ENCODE data around the gene SAP25.

SAP25 gene

DNA sequence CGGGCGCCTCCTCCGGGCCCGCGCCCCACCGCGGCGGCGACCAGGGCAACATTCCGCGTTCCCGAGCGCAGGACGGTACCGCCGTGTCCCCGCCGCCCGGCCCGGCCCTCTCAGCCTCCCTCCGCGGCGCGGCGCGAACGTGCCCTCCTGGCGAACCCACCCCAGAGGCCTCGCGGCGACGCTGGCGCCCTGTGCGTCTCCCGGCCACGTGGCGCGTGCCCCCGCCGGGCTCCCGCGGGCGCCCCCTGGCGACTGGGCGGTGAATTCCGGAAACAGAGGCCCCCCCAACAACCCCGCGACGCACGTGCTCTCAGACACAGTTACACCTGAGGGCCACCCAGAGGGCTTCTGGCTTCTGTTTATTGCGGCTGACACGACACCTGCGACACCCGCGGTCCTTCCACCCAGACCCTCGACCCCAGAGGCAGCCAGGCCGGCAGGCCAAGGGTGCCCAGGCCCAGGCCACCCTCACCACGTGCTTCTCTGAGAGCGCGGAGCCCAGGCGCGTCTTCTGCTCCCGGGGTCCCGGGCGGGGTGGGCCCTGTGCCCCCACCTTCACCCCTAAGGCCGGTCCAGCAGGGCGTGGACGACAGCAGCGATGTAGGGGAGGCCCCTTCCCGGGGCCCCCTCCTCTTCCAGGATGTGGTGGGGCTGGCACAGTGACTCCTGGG is at the start of gene SAP25:
Gene SAP25, minus strand, starts transcription at position 210 of the 671 bp plus-strand sequence. Its CDS starts 158 bp downstream, at position 52.
- Histone ChIP-seq H3K4me3 (ENCODE audit: low read depth in 1 of 2, low read length in 2 of 2) (no peak within 1 kb of the TSS), H3K27me3 (ENCODE audit: control insufficient read depth in 1 of 2, insufficient read depth in 2 of 2, low read length in 2 of 2) (peaks cover 0 to 39% of the 10 kb centered on the region in 2 donors), H3K27ac (ENCODE audit: low read depth, low read length) (no peak within 1 kb of the TSS), H3K4me1 (ENCODE audit: insufficient read depth, low read length) (no peaks in the 10 kb centered on the region), H3K36me3 (ENCODE audit: insufficient read depth, low read length) (peaks cover 37% of the 10 kb centered on the region), H3K9me3 (ENCODE audit: low read length) (no peaks in the 10 kb centered on the region), H3K9ac (ENCODE audit: low read length) (no peak within 1 kb of the TSS)

DNA sequence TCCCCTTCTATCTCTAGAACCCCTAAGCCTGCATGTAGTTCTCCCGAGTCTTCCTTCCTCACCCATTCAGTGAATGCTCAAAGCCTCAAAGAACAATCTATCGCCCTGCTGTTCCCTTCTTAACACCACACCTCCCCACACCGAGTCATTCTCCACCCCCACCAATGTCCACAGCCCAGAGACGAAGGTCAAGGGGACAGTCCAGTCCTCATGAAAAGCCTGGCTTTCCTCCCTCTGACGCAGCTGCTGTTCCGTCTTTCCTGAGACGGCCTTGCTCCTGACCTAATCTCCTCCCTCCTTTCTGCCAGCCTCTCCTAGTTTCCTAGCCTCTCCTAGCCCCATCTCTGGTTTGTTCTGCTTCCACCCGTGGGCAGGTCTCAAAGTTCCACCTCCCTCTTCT is 47.9 kb upstream of the SAP25 start:
- Histone ChIP-seq H3K9ac (ENCODE audit: low read length) (no peak overlapping the region), H3K4me3 (ENCODE audit: low read depth in 1 of 2, low read length in 2 of 2) (no peak overlapping the region), H3K4me1 (ENCODE audit: insufficient read depth, low read length) (no peaks in the 10 kb centered on the region), H3K27ac (ENCODE audit: low read depth, low read length) (no peak overlapping the region), H3K27me3 (ENCODE audit: control insufficient read depth in 1 of 2, insufficient read depth in 2 of 2, low read length in 2 of 2) (peaks cover 0 to 1% of the 10 kb centered on the region in 2 donors), H3K36me3 (ENCODE audit: insufficient read depth, low read length) (peaks cover 4% of the 10 kb centered on the region), H3K9me3 (ENCODE audit: low read length) (no peaks in the 10 kb centered on the region)

DNA sequence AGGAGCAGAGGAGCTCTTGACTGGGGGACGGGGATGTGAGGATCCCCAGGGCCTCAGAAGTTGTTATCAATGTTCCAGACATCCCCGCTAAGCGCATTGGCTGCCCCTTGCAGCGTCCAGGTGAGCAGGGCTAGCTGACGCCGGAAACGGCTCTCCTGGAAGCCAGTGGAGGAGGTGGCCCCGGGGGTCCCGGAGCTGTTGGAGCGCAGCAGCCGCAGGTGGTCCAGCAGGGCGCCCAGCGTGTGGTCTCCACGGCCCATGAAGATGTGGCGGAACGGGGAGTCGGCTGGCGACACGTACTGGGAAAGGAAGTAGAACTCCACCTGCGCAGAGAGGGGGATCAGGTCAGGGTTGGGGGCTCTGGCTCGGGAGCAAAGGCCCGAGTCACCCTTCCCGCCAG is 47.1 kb upstream of the SAP25 start:
- Histone ChIP-seq H3K27ac (ENCODE audit: low read depth, low read length) (no peak overlapping the region), H3K9me3 (ENCODE audit: low read length) (no peaks in the 10 kb centered on the region), H3K36me3 (ENCODE audit: insufficient read depth, low read length) (peaks cover 5% of the 10 kb centered on the region), H3K4me3 (ENCODE audit: low read depth in 1 of 2, low read length in 2 of 2) (no peak overlapping the region), H3K4me1 (ENCODE audit: insufficient read depth, low read length) (no peaks in the 10 kb centered on the region), H3K9ac (ENCODE audit: low read length) (no peak overlapping the region), H3K27me3 (ENCODE audit: control insufficient read depth in 1 of 2, insufficient read depth in 2 of 2, low read length in 2 of 2) (no peaks in the 10 kb centered on the region)

DNA sequence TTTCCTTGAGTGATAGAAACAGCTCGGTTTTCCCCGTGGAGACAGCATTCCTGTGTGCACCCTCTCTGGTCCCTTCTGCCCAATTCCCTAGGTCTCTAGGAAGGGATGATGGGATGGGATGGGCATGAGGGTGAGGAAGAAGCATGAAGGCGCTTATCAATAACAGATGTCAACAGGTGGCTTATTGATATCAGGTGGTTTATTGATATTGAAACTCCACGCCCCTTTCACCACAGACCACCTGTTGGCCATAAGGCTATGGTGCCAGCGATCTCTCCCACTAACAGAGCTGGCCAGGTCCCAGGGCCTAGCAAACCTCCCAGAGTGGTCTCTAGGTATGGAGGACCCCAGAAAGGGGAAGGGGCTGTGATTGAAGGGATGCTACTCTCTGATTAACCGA is 46.5 kb upstream of the SAP25 start:
- no peak overlapping the region for H3K27ac ChIP-seq (ENCODE audit: low read depth, low read length)
- no peaks in the 10 kb centered on the region for H3K27me3 ChIP-seq (ENCODE audit: control insufficient read depth in 1 of 2, insufficient read depth in 2 of 2, low read length in 2 of 2)
- H3K9ac ChIP-seq (ENCODE audit: low read length): no peak overlapping the region
- no peak overlapping the region for H3K4me3 ChIP-seq (ENCODE audit: low read depth in 1 of 2, low read length in 2 of 2)
- no peaks in the 10 kb centered on the region for H3K4me1 ChIP-seq (ENCODE audit: insufficient read depth, low read length)
- peaks cover 5% of the 10 kb centered on the region for H3K36me3 ChIP-seq (ENCODE audit: insufficient read depth, low read length)
- H3K9me3 ChIP-seq (ENCODE audit: low read length): no peaks in the 10 kb centered on the region

DNA sequence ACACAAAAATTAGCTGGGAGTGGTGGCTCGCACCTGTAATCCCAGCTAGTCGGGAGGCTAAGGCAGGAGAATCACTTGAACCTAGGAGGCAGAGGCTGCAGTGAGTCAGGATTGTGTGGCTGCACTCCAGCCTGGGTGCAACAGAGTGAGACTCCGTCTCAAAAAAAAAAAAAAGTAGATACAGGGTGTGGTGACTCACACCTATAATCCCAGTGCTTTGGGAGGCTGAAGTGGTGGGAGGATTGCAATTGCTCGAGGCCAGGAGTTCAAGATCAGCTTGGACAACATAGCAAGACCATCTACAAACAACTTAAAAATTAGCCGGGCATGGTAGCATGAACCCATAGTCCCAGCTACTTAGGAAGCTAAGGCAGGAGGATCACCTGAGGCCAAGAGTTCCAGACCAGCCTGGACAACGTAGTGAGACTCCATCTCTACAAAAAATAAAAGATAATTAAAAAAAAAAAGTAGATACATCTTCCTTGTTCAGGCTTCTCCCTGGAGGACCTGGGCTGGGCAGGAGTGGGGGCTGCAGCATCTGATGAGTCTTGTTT is 40.7 kb upstream of the SAP25 start:
- Histone ChIP-seq H3K4me3 (ENCODE audit: low read depth in 1 of 2, low read length in 2 of 2) (no peak overlapping the region), H3K27ac (ENCODE audit: low read depth, low read length) (no peak overlapping the region), H3K4me1 (ENCODE audit: insufficient read depth, low read length) (peaks cover 10% of the 10 kb centered on the region), H3K9me3 (ENCODE audit: low read length) (no peaks in the 10 kb centered on the region), H3K9ac (ENCODE audit: low read length) (no peak overlapping the region), H3K36me3 (ENCODE audit: insufficient read depth, low read length) (peaks cover 5% of the 10 kb centered on the region), H3K27me3 (ENCODE audit: control insufficient read depth in 1 of 2, insufficient read depth in 2 of 2, low read length in 2 of 2) (no peaks in the 10 kb centered on the region)

DNA sequence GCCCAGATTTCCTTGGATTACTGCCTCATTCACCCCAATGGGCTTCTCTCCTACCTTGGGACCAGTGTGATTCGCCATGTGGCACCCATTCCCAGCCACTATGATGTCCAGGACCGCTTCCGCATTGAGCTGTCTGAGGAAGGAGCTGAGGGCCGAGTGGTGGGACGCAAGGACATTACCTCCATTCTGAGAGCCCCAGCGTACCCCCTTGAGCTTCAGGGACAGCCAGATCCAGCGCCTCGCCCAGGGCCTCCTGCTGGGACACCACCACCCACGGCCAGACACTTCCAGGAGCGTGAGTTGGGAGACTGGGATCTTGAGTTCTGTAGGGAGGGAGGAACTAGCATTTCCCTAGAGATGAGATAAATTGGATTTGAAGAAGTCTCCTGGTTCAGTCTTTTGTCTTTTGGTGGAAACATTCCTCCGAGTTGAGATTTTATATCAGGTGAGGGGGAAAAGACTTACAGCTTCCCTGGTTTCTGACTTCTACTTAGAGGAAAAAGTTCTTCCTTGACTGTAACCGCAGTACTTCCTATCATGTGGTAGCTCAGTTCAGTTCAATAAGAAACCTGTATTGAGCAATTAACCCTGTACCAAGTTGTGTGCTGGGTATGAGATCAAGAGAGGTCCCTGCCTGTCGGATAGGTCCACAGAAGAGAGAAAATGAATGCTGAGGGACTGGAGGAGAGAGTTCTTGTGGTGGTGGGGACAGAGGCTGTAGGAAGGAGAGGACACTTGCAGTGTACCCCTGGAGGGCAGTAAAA is 39.9 kb upstream of the SAP25 start:
- Histone ChIP-seq H3K4me3 (ENCODE audit: low read depth in 1 of 2, low read length in 2 of 2) (peak overlapping the region; percentile 73 to 77), H3K9ac (ENCODE audit: low read length) (peak overlapping the region; percentile 74), H3K27me3 (ENCODE audit: control insufficient read depth in 1 of 2, insufficient read depth in 2 of 2, low read length in 2 of 2) (no peaks in the 10 kb centered on the region), H3K36me3 (ENCODE audit: insufficient read depth, low read length) (peaks cover 5% of the 10 kb centered on the region), H3K27ac (ENCODE audit: low read depth, low read length) (no peak overlapping the region), H3K9me3 (ENCODE audit: low read length) (no peaks in the 10 kb centered on the region), H3K4me1 (ENCODE audit: insufficient read depth, low read length) (peaks cover 10% of the 10 kb centered on the region)

DNA sequence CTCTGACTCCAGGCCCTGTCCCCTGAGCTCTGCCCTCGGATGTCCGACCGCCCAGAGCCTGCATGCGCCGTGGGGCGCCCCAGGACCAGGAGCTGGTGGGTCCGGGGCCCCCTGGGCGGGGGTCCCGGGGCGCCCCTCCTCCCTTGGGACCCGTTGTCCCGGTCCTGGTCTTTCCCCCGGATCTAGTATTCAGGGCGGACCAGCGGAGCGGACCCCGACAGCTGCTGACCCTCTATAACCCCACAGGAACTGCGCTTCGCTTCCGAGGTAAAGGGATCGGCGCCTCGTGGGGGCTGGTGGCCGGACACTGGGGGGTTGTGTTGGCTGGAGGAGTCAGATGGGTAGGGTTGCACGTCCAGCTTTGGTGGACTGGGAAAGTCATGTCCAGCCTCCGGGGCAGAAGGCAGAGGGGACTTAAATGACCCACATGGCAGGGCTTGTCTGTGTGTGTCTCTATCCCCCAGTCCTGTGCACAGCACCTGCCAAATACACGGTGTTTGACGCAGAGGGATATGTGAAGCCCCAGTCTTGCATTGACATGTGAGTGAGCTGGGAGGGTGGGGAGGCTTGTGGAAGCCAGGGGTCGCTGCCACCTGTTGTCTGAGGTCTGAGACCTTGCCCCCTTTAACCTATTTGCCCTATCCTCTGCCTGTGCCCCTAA is 39.2 kb upstream of the SAP25 start:
- Histone ChIP-seq H3K9me3 (ENCODE audit: low read length) (no peaks in the 10 kb centered on the region), H3K4me3 (ENCODE audit: low read depth in 1 of 2, low read length in 2 of 2) (peak overlapping the region; percentile 73 to 77), H3K27me3 (ENCODE audit: control insufficient read depth in 1 of 2, insufficient read depth in 2 of 2, low read length in 2 of 2) (no peaks in the 10 kb centered on the region), H3K4me1 (ENCODE audit: insufficient read depth, low read length) (peaks cover 10% of the 10 kb centered on the region), H3K27ac (ENCODE audit: low read depth, low read length) (peak overlapping the region; percentile 99), H3K36me3 (ENCODE audit: insufficient read depth, low read length) (peaks cover 5% of the 10 kb centered on the region), H3K9ac (ENCODE audit: low read length) (peak overlapping the region; percentile 74)

DNA sequence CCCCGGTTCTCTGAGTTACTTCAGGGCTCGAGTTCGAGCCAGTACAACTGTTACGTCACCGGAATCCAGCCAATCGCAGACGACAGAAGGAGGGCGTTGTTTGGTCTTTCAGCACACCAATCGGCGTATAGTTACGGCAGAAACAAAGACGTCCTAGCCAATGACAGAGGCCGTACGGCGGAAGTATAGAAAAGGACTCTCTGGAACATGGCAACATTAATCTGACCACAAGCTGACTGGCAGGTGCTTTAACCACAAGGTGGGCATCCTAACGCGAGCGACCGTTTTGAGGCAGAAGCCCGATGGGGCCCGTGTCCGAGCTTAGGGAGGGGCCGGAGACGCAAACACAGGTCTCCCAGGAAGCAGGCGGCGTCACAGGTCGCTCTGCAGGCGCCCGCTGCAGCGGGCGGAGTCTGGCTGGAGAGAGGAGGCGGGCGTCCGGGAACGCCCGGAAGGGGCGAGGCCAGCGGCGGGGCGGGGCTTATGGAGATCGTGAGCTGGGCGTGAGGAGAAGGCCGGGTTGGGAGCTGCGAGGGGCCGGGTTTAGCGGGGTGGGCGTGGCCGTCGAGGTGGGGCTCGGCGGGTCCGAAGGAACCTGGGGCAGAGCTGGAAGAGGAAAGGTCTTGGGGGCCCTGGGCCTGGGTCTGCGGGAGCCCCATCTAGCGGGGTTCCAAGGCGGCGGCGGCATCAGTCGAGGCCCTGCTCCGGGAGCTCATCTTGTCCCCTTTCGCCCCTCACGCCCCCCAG is 38.5 kb upstream of the SAP25 start, which contains the start of gene MOSPD3:
Gene MOSPD3, plus strand, starts transcription at position 558 of the 747 bp plus-strand sequence. CDS start 252 bp downstream, outside the sequence.
- H3K9ac ChIP-seq (ENCODE audit: low read length): peak within 1 kb of the TSS; percentile 74
- H3K4me1 ChIP-seq (ENCODE audit: insufficient read depth, low read length): peaks cover 10% of the 10 kb centered on the region
- peak within 1 kb of the TSS; percentile 74 to 77 for H3K4me3 ChIP-seq (ENCODE audit: low read depth in 1 of 2, low read length in 2 of 2)
- no peaks in the 10 kb centered on the region for H3K9me3 ChIP-seq (ENCODE audit: low read length)
- peaks cover 5% of the 10 kb centered on the region for H3K36me3 ChIP-seq (ENCODE audit: insufficient read depth, low read length)
- no peaks in the 10 kb centered on the region for H3K27me3 ChIP-seq (ENCODE audit: control insufficient read depth in 1 of 2, insufficient read depth in 2 of 2, low read length in 2 of 2)
- H3K27ac ChIP-seq (ENCODE audit: low read depth, low read length): peak within 1 kb of the TSS; percentile 99

DNA sequence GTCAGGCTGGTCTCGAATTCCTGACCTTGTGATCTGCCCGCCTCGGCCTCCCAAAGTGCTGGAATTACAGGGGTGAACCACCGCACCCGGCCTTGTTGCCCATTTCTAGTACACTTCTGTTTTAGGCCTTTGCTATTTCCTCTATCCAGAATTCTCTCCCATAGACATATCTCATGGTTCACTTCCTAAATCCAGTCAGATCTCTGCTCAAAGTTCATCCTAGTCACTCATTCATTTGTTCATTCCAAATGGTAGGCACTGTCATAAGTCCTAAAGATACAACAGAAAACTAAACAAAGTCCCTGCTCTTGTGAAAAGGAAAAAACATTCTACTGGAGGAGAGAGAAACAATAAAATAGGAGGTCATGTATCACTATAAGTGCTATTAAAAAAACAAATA is 36.3 kb upstream of the SAP25 start:
- no peaks in the 10 kb centered on the region for H3K36me3 ChIP-seq (ENCODE audit: insufficient read depth, low read length)
- no peaks in the 10 kb centered on the region for H3K27me3 ChIP-seq (ENCODE audit: control insufficient read depth in 1 of 2, insufficient read depth in 2 of 2, low read length in 2 of 2)
- H3K4me3 ChIP-seq (ENCODE audit: low read depth in 1 of 2, low read length in 2 of 2): no peak overlapping the region
- no peaks in the 10 kb centered on the region for H3K9me3 ChIP-seq (ENCODE audit: low read length)
- H3K27ac ChIP-seq (ENCODE audit: low read depth, low read length): no peak overlapping the region
- H3K9ac ChIP-seq (ENCODE audit: low read length): no peak overlapping the region
- peaks cover 14% of the 10 kb centered on the region for H3K4me1 ChIP-seq (ENCODE audit: insufficient read depth, low read length)

DNA sequence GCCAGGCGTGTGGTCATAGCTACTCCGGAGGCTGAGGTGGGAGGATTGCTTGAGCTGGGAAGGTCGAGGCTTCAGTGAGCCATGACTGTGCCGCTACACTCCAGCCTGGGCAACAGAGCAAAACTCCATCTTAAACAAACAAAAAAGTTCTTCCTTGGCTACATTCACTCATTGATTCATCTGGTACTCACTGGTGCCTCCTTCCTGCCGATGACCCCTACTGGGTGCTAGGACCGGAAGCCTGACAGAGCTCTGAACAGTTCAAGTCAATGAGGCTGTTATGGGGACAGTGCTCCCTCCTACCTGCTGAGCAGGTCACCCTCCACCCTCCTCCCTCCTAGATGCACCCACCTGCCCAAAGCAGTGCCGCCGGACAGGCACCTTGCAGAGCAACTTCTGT is 33.4 kb upstream of the SAP25 start:
- Histone ChIP-seq H3K27ac (ENCODE audit: low read depth, low read length) (no peak overlapping the region), H3K4me1 (ENCODE audit: insufficient read depth, low read length) (peaks cover 10% of the 10 kb centered on the region), H3K9ac (ENCODE audit: low read length) (no peak overlapping the region), H3K4me3 (ENCODE audit: low read depth in 1 of 2, low read length in 2 of 2) (no peak overlapping the region), H3K36me3 (ENCODE audit: insufficient read depth, low read length) (no peaks in the 10 kb centered on the region), H3K9me3 (ENCODE audit: low read length) (no peaks in the 10 kb centered on the region), H3K27me3 (ENCODE audit: control insufficient read depth in 1 of 2, insufficient read depth in 2 of 2, low read length in 2 of 2) (no peaks in the 10 kb centered on the region)

DNA sequence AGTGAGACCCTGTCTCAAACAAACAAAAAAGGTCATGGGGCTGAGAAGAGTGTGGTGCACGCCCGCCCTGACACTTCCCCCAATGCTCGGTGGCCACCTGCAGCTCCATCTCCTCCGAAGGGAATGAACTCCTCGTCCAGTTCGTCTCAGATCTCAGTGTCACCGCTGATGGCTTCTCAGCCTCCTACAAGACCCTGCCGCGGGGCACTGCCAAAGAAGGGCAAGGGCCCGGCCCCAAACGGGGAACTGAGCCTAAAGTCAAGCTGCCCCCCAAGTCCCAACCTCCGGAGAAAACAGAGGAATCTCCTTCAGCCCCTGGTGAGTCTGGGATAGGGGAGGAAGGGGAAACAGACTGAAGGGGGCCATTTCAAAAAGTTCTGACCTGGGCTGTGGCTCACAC is 32.6 kb upstream of the SAP25 start:
- Histone ChIP-seq H3K27me3 (ENCODE audit: control insufficient read depth in 1 of 2, insufficient read depth in 2 of 2, low read length in 2 of 2) (no peaks in the 10 kb centered on the region), H3K4me1 (ENCODE audit: insufficient read depth, low read length) (peaks cover 10% of the 10 kb centered on the region), H3K9ac (ENCODE audit: low read length) (no peak overlapping the region), H3K36me3 (ENCODE audit: insufficient read depth, low read length) (no peaks in the 10 kb centered on the region), H3K4me3 (ENCODE audit: low read depth in 1 of 2, low read length in 2 of 2) (no peak overlapping the region), H3K27ac (ENCODE audit: low read depth, low read length) (no peak overlapping the region), H3K9me3 (ENCODE audit: low read length) (no peaks in the 10 kb centered on the region)
